ENCODE measurements around the gene USP36. TPM values are rescaled to one million over a fixed set of nuclear protein-coding genes. Genes with fewer than 3 reads are reported as not detected.

USP36 gene
- total RNA-seq, 1 experiment from 2014 or later, result 37.5 TPM

DNA sequence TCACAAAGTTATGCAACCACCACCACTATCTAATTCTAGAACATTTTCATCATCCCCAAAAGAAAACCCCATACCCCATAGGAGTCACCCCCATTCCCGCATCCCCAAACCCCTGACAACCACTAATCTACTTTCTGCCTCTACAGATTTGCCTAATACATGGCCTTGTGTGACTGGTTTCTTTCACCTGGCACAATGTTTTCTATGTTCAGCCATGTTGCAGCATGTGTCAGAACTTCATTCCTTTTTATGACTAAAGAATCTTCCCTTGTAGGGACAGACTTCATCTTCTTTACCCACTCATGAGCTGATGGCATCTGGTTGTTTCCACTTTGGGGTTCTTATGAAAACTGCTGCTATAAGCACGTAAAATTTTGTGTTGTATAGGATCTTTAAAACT is 93.1 kb downstream of the USP36 start:
- no peaks in the 10 kb centered on the region for H4K20me1 ChIP-seq (ENCODE audit: low read length)
- no peaks in the 10 kb centered on the region for H3K27me3 ChIP-seq (ENCODE audit: low read length)
- DNase-seq (no peak), ATAC-seq (no peak)
- no peak overlapping the region for H3K4me2 ChIP-seq (ENCODE audit: low read length)
- CTCF ChIA-PET, result no interaction called here
- H3F3A ChIP-seq (ENCODE audit: low read length, unreplicated experiment), result no peaks in the 10 kb centered on the region
- no peak overlapping the region for H3K4me3 ChIP-seq (ENCODE audit: low read length)
- no peak overlapping the region for H3K9ac ChIP-seq (ENCODE audit: low read length)
- H3K27ac ChIP-seq (ENCODE audit: low read length), result no peak overlapping the region
- no peaks in the 10 kb centered on the region for H3K9me2 ChIP-seq (replicated peaks; ENCODE audit: low read length)
- no peak overlapping the region for H2AFZ ChIP-seq (ENCODE audit: low read length)
- BruUV-seq (replicated peaks), result no TSS peak
- no peaks in the 10 kb centered on the region for H3K9me3 ChIP-seq (ENCODE audit: low read length)
- H3K79me2 ChIP-seq (ENCODE audit: low read length), result 0 out of 2 replicates have a peak, but pooled peaks cover 9% of the 10 kb centered on the region
- H3K36me3 ChIP-seq (ENCODE audit: low read depth, low read length), result no peaks in the 10 kb centered on the region
- TF ChIP-seq EZH2phosphoT487 (IDR thresholded peaks at IDR 0.05; ENCODE audit: borderline replicate concordance, low read length), result no peak
- TF ChIP-seq, protein P1, sequence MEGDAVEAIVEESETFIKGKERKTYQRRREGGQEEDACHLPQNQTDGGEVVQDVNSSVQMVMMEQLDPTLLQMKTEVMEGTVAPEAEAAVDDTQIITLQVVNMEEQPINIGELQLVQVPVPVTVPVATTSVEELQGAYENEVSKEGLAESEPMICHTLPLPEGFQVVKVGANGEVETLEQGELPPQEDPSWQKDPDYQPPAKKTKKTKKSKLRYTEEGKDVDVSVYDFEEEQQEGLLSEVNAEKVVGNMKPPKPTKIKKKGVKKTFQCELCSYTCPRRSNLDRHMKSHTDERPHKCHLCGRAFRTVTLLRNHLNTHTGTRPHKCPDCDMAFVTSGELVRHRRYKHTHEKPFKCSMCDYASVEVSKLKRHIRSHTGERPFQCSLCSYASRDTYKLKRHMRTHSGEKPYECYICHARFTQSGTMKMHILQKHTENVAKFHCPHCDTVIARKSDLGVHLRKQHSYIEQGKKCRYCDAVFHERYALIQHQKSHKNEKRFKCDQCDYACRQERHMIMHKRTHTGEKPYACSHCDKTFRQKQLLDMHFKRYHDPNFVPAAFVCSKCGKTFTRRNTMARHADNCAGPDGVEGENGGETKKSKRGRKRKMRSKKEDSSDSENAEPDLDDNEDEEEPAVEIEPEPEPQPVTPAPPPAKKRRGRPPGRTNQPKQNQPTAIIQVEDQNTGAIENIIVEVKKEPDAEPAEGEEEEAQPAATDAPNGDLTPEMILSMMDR (conservative IDR thresholded peaks at IDR 0.05; ENCODE audit: low read depth, low read length), result no peak
- no peak for TF ChIP-seq EZH2 (IDR thresholded peaks at IDR 0.05; ENCODE audit: low read length, unreplicated experiment)
- POLR2A ChIA-PET (ENCODE audit: unreplicated experiment), result no interaction called here
- intact Hi-C loops (cut with micrococcal nuclease), result no loop called here
- H3K4me1 ChIP-seq (ENCODE audit: insufficient read depth, low read length), result peaks cover 11% of the 10 kb centered on the region

DNA sequence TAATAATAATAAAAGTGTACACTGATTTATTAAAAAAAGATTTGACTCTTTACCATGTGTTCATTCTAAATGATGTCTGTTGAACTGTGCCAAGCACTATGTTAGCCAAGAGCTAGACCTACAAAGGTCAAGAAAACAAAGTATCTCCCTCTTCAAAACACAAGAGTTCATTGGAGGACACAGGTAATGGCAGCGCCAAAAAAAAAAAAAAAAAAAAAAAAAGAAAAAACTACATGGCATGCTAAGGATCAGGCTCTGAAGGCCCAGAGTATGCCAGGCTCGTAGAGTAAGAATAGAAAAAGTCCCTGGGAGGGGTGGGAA is 93.7 kb downstream of the USP36 start:
- no TSS peak for BruUV-seq (replicated peaks)
- peaks cover 11% of the 10 kb centered on the region for H3K4me1 ChIP-seq (ENCODE audit: insufficient read depth, low read length)
- no peak for ATAC-seq

DNA sequence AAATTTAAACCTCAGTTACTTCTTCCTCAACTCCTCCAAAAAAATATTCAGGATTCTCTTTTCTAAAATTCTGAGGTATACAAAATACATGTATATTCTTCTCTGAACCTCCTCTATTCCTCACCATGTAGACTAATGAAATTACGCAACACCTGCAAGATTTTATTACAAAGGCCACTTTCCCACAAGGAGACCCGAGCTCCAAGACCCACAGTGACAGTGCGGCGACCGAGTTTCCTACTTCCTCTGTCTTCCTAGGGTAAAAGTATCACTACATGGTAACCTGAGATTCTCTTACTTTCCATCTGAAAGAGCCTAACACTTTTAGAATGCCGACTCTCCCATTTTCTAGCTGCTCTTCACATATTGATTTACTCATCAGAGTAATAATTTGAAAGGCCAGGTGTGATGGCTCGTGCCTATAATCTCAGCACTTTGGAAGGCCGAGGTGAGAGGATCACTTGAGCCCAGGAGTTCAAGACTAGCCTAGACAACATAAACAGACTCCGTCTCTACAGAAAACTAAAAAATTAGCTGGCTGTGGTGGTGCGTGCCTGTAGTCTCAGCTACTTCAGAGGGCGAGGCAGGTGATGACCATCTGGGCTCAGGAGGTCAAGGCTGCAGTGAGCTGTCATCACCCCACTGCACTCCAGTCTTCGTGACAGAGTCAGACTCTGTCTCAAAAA is 94.2 kb downstream of the USP36 start:
- no peak for TF ChIP-seq EZH2 (IDR thresholded peaks at IDR 0.05; ENCODE audit: low read length, unreplicated experiment)
- TF ChIP-seq, protein P1 (conservative IDR thresholded peaks at IDR 0.05; ENCODE audit: low read depth, low read length), result no peak
- TF ChIP-seq EZH2phosphoT487 (IDR thresholded peaks at IDR 0.05; ENCODE audit: borderline replicate concordance, low read length), result no peak
- Histone ChIP-seq H3K9ac (ENCODE audit: low read length) (no peak overlapping the region), H3K9me2 (replicated peaks; ENCODE audit: low read length) (no peaks in the 10 kb centered on the region), H3K4me1 (ENCODE audit: insufficient read depth, low read length) (peaks cover 11% of the 10 kb centered on the region), H3K4me3 (ENCODE audit: low read length) (no peak overlapping the region), H3K27ac (ENCODE audit: low read length) (no peak overlapping the region), H3K79me2 (ENCODE audit: low read length) (0 out of 2 replicates have a peak, but pooled peaks cover 7% of the 10 kb centered on the region), H3K27me3 (ENCODE audit: low read length) (no peaks in the 10 kb centered on the region), H2AFZ (ENCODE audit: low read length) (no peak overlapping the region), H3F3A (ENCODE audit: low read length, unreplicated experiment) (no peaks in the 10 kb centered on the region), H4K20me1 (ENCODE audit: low read length) (no peaks in the 10 kb centered on the region), H3K4me2 (ENCODE audit: low read length) (no peak overlapping the region), H3K36me3 (ENCODE audit: low read depth, low read length) (no peaks in the 10 kb centered on the region), H3K9me3 (ENCODE audit: low read length) (no peaks in the 10 kb centered on the region)
- no TSS peak for BruUV-seq (replicated peaks)
- DNase-seq, result no peak
- ChIA-PET CTCF (no interaction called here), POLR2A (ENCODE audit: unreplicated experiment) (no interaction called here)
- no peak for ATAC-seq
- intact Hi-C loops (cut with micrococcal nuclease), result no loop called here

More for the DNA sequence above, 93.7 kb downstream of the USP36 start:
- H3K36me3 ChIP-seq (ENCODE audit: low read depth, low read length), result no peaks in the 10 kb centered on the region
- H3K9ac ChIP-seq (ENCODE audit: low read length), result no peak overlapping the region
- TF ChIP-seq EZH2 (IDR thresholded peaks at IDR 0.05; ENCODE audit: low read length, unreplicated experiment) (no peak), EZH2phosphoT487 (IDR thresholded peaks at IDR 0.05; ENCODE audit: borderline replicate concordance, low read length) (no peak)
- TF ChIP-seq, protein P1 (conservative IDR thresholded peaks at IDR 0.05; ENCODE audit: low read depth, low read length), result no peak
- CTCF ChIA-PET, result no interaction called here
- no peak overlapping the region for H3K4me3 ChIP-seq (ENCODE audit: low read length)
- H4K20me1 ChIP-seq (ENCODE audit: low read length), result no peaks in the 10 kb centered on the region
- H3K9me2 ChIP-seq (replicated peaks; ENCODE audit: low read length), result no peaks in the 10 kb centered on the region
- POLR2A ChIA-PET (ENCODE audit: unreplicated experiment), result no interaction called here
- 0 out of 2 replicates have a peak, but pooled peaks cover 9% of the 10 kb centered on the region for H3K79me2 ChIP-seq (ENCODE audit: low read length)
- H3K27me3 ChIP-seq (ENCODE audit: low read length), result no peaks in the 10 kb centered on the region
- H3F3A ChIP-seq (ENCODE audit: low read length, unreplicated experiment), result no peaks in the 10 kb centered on the region
- H3K4me2 ChIP-seq (ENCODE audit: low read length), result no peak overlapping the region
- H2AFZ ChIP-seq (ENCODE audit: low read length), result no peak overlapping the region
- intact Hi-C loops (cut with micrococcal nuclease), result no loop called here
- no peaks in the 10 kb centered on the region for H3K9me3 ChIP-seq (ENCODE audit: low read length)
- H3K27ac ChIP-seq (ENCODE audit: low read length), result no peak overlapping the region
- no peak for DNase-seq
